ENCODE results near the gene AFDN. TPM values are rescaled to one million over a fixed set of nuclear protein-coding genes. Genes with fewer than 3 reads are reported as not detected.
A peak's percentile ranks its signal among the peaks of the same experiment; 100 is the strongest.

The AFDN gene
- total and polyA plus RNA-seq, 2 experiments from 2014 or later = 66.9 to 200 TPM

DNA sequence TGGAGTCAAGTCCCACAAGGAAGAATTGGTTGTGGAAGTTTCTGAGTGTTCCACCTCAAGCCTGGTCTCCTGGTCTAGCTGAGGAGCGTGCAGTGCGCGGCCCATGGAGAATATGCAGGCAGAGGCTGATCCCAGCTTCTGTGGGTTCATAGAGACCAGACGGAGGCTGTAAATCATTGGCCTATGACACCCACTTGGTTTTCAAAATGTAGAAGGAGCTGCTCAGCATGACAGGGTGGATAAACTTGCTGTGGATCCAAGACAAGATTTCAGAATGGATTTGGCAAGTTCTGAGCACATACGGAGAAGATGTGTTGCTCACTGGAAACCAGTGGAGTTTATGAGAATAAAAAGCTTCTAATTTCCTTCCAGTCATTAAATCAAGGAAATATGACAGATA, 171.5 kb downstream of the AFDN start:
- no peaks in the 10 kb centered on the region for H3K27me3 ChIP-seq (ENCODE audit: insufficient read depth)
- 0 out of 2 replicates have a peak overlapping the region, but pooled peaks have one; percentile 60 for H3K4me2 ChIP-seq
- TF ChIP-seq POLR2AphosphoS5 (IDR thresholded peaks at IDR 0.05; ENCODE audit: low read depth) = no peak
- no peak for TF ChIP-seq EZH2 (IDR thresholded peaks at IDR 0.05; ENCODE audit: low read depth, unreplicated experiment)
- no peak for TF ChIP-seq NANOG (IDR thresholded peaks at IDR 0.05; ENCODE audit: borderline replicate concordance)
- TF ChIP-seq STAT1 (IDR thresholded peaks at IDR 0.05; ENCODE audit: unreplicated experiment) = no peak
- TF ChIP-seq, protein P1, sequence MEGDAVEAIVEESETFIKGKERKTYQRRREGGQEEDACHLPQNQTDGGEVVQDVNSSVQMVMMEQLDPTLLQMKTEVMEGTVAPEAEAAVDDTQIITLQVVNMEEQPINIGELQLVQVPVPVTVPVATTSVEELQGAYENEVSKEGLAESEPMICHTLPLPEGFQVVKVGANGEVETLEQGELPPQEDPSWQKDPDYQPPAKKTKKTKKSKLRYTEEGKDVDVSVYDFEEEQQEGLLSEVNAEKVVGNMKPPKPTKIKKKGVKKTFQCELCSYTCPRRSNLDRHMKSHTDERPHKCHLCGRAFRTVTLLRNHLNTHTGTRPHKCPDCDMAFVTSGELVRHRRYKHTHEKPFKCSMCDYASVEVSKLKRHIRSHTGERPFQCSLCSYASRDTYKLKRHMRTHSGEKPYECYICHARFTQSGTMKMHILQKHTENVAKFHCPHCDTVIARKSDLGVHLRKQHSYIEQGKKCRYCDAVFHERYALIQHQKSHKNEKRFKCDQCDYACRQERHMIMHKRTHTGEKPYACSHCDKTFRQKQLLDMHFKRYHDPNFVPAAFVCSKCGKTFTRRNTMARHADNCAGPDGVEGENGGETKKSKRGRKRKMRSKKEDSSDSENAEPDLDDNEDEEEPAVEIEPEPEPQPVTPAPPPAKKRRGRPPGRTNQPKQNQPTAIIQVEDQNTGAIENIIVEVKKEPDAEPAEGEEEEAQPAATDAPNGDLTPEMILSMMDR (conservative IDR thresholded peaks at IDR 0.05; ENCODE audit: low read depth in 2 of 2) = no peak
- TF ChIP-seq, protein P2, sequence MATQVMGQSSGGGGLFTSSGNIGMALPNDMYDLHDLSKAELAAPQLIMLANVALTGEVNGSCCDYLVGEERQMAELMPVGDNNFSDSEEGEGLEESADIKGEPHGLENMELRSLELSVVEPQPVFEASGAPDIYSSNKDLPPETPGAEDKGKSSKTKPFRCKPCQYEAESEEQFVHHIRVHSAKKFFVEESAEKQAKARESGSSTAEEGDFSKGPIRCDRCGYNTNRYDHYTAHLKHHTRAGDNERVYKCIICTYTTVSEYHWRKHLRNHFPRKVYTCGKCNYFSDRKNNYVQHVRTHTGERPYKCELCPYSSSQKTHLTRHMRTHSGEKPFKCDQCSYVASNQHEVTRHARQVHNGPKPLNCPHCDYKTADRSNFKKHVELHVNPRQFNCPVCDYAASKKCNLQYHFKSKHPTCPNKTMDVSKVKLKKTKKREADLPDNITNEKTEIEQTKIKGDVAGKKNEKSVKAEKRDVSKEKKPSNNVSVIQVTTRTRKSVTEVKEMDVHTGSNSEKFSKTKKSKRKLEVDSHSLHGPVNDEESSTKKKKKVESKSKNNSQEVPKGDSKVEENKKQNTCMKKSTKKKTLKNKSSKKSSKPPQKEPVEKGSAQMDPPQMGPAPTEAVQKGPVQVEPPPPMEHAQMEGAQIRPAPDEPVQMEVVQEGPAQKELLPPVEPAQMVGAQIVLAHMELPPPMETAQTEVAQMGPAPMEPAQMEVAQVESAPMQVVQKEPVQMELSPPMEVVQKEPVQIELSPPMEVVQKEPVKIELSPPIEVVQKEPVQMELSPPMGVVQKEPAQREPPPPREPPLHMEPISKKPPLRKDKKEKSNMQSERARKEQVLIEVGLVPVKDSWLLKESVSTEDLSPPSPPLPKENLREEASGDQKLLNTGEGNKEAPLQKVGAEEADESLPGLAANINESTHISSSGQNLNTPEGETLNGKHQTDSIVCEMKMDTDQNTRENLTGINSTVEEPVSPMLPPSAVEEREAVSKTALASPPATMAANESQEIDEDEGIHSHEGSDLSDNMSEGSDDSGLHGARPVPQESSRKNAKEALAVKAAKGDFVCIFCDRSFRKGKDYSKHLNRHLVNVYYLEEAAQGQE (IDR thresholded peaks at IDR 0.05; ENCODE audit: unreplicated experiment) = no peak
- no peak for TF ChIP-seq ZNF114 (CRISPR knock-in tag; IDR thresholded peaks at IDR 0.05)
- TF ChIP-seq JUNB (IDR thresholded peaks at IDR 0.05; ENCODE audit: unreplicated experiment) = no peak
- TF ChIP-seq, protein P3, sequence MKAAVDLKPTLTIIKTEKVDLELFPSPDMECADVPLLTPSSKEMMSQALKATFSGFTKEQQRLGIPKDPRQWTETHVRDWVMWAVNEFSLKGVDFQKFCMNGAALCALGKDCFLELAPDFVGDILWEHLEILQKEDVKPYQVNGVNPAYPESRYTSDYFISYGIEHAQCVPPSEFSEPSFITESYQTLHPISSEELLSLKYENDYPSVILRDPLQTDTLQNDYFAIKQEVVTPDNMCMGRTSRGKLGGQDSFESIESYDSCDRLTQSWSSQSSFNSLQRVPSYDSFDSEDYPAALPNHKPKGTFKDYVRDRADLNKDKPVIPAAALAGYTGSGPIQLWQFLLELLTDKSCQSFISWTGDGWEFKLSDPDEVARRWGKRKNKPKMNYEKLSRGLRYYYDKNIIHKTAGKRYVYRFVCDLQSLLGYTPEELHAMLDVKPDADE (IDR thresholded peaks at IDR 0.05) = no peak
- TF ChIP-seq EZH2phosphoT487 (IDR thresholded peaks at IDR 0.05; ENCODE audit: unreplicated experiment) = no peak
- TF ChIP-seq ZNF331 (CRISPR knock-in tag; IDR thresholded peaks at IDR 0.05; ENCODE audit: low read depth) = no peak
- TF ChIP-seq, protein P4, sequence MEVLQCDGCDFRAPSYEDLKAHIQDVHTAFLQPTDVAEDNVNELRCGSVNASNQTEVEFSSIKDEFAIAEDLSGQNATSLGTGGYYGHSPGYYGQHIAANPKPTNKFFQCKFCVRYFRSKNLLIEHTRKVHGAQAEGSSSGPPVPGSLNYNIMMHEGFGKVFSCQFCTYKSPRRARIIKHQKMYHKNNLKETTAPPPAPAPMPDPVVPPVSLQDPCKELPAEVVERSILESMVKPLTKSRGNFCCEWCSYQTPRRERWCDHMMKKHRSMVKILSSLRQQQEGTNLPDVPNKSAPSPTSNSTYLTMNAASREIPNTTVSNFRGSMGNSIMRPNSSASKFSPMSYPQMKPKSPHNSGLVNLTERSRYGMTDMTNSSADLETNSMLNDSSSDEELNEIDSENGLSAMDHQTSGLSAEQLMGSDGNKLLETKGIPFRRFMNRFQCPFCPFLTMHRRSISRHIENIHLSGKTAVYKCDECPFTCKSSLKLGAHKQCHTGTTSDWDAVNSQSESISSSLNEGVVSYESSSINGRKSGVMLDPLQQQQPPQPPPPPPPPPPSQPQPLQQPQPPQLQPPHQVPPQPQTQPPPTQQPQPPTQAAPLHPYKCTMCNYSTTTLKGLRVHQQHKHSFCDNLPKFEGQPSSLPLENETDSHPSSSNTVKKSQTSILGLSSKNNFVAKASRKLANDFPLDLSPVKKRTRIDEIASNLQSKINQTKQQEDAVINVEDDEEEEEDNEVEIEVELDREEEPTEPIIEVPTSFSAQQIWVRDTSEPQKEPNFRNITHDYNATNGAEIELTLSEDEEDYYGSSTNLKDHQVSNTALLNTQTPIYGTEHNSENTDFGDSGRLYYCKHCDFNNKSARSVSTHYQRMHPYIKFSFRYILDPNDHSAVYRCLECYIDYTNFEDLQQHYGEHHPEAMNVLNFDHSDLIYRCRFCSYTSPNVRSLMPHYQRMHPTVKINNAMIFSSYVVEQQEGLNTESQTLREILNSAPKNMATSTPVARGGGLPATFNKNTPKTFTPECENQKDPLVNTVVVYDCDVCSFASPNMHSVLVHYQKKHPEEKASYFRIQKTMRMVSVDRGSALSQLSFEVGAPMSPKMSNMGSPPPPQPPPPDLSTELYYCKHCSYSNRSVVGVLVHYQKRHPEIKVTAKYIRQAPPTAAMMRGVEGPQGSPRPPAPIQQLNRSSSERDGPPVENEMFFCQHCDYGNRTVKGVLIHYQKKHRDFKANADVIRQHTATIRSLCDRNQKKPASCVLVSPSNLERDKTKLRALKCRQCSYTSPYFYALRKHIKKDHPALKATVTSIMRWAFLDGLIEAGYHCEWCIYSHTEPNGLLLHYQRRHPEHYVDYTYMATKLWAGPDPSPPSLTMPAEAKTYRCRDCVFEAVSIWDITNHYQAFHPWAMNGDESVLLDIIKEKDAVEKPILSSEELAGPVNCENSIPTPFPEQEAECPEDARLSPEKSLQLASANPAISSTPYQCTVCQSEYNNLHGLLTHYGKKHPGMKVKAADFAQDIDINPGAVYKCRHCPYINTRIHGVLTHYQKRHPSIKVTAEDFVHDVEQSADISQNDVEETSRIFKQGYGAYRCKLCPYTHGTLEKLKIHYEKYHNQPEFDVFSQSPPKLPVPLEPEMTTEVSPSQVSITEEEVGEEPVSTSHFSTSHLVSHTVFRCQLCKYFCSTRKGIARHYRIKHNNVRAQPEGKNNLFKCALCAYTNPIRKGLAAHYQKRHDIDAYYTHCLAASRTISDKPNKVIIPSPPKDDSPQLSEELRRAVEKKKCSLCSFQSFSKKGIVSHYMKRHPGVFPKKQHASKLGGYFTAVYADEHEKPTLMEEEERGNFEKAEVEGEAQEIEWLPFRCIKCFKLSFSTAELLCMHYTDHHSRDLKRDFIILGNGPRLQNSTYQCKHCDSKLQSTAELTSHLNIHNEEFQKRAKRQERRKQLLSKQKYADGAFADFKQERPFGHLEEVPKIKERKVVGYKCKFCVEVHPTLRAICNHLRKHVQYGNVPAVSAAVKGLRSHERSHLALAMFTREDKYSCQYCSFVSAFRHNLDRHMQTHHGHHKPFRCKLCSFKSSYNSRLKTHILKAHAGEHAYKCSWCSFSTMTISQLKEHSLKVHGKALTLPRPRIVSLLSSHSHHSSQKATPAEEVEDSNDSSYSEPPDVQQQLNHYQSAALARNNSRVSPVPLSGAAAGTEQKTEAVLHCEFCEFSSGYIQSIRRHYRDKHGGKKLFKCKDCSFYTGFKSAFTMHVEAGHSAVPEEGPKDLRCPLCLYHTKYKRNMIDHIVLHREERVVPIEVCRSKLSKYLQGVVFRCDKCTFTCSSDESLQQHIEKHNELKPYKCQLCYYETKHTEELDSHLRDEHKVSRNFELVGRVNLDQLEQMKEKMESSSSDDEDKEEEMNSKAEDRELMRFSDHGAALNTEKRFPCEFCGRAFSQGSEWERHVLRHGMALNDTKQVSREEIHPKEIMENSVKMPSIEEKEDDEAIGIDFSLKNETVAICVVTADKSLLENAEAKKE (CRISPR knock-in tag; IDR thresholded peaks at IDR 0.05) = no peak
- TF ChIP-seq CREB1 (CRISPR knock-in tag; IDR thresholded peaks at IDR 0.05; ENCODE audit: low read depth) = no peak
- H3K9me2 ChIP-seq (ENCODE audit: insufficient read depth) = no peaks in the 10 kb centered on the region
- no peaks in the 10 kb centered on the region for H3K79me2 ChIP-seq (replicated peaks; ENCODE audit: insufficient read depth)
- H3F3A ChIP-seq (replicated peaks; ENCODE audit: low read depth) = no peaks in the 10 kb centered on the region
- no peak overlapping the region for H3K4me3 ChIP-seq
- peaks cover 7% of the 10 kb centered on the region for H3K27me3 Mint-ChIP-seq (ENCODE audit: insufficient read depth, low read depth, poor library complexity)
- DNase-seq (ENCODE audit: low spot score) = no peak
- no peak overlapping the region; the same call in 1 of the 2 replicates for H2AFZ ChIP-seq
- H3K4me3 Mint-ChIP-seq = no peak overlapping the region; the same call in 2 of the 3 replicates
- no peak overlapping the region for H3K27ac Mint-ChIP-seq
- H3K36me3 ChIP-seq (ENCODE audit: insufficient read depth) = no peaks in the 10 kb centered on the region
- peaks cover 15% of the 10 kb centered on the region for H3K9me3 Mint-ChIP-seq
- no peak for ATAC-seq
- peaks cover 8% of the 10 kb centered on the region for H3K4me1 Mint-ChIP-seq
- no peaks in the 10 kb centered on the region for H4K20me1 ChIP-seq (replicated peaks; ENCODE audit: insufficient read depth)
- peaks cover 16% of the 10 kb centered on the region for H3K36me3 Mint-ChIP-seq (ENCODE audit: low read depth)
- H3K27ac ChIP-seq (ENCODE audit: low read depth) = no peak overlapping the region
- peaks cover 7% of the 10 kb centered on the region for H3K4me1 ChIP-seq (ENCODE audit: insufficient read depth)
